ENCODE data around the gene HEATR5B.
A peak's percentile ranks its signal among the peaks of the same experiment; 100 is the strongest.

HEATR5B gene

DNA sequence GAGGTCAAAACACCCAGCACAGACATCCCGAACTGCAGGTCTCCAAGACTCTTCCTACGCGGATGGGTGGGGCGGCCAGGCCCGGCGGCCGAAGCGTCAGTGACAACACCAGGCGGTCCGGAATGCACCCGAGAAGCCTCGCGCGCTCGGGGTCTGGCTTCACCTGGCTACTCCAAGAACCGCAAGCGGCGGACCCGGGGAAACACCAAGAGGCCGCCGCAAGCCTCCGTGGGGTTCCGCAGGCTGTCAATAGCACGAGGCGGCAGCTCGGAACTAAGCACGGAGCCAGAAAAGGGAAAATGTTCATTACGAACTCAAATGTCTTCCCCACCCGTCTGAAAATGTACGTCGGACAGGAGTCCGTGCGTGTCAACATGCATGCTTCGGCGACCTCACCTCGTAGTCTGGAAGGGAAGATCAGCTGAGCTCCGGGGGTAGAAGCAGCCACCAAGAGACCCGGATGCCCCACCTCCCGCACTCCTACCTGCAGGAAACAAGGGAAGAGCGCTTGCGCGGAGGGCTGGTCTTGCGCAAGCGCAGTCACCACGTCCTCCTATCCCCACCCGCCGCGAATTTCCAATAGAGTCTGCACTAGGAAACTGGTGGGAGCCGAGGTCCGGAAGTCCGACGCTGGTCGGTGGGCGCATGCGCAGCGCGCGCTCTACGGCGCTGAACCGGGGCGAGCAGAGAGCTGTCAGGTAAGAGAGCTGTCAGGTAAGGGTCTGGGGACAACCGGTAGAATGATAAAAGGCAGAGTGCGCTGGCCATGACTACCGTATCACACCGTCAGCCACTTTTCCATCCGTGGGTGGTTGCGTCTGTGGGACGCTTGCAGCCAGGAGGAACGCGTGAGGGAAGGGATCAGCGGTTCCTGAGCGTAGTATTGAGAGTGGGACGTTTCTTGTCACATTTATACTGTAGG is at the start of gene HEATR5B, which contains the start of gene GPATCH11:
Gene HEATR5B, minus strand, starts transcription at position 500 of the 922 bp plus-strand sequence. CDS start 958 bp downstream, outside the sequence.
Gene GPATCH11, plus strand, starts transcription at position 646 of the 922 bp plus-strand sequence. CDS start 3,864 bp downstream, outside the sequence.
- peak; percentile 91 for DNase-seq

DNA sequence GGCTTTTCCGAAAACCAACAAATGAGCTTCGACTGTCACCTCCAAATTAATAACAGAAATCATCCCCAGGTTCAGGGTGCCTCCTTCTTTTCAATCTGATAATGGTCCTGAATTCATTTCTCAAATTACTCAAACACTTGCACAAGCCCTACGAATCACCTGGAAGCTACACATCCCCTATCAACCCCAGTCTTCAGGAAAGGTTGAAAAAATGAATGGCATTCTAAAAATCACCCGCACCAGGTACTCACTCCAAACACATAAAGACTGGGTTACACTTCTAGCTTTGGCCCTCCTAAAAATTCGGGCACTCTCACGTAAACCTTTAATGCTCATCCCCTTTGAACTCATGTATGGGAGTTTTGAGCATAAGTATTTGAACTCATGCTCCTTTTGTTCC is 48.7 kb upstream of the HEATR5B start:
- no peak for DNase-seq

DNA sequence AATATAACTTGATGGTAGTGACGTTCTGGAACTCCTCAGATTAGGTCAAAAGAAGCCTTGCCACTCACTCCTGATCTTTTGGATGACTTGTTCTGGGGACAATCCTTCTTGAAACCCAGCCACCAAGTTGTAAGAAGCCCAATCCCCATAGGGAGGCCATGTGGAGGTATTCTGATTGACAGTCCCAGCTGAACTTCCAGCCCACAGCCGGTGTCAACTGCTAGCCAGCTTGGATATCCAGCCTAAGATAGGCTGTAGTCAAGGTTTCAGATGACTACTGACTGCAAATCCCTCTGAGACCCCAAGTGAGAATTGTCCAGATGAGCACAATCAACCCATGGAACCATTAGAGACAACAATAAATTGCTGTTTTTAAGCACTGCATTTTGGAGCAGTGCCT is 41.2 kb upstream of the HEATR5B start:
- no peak for DNase-seq

DNA sequence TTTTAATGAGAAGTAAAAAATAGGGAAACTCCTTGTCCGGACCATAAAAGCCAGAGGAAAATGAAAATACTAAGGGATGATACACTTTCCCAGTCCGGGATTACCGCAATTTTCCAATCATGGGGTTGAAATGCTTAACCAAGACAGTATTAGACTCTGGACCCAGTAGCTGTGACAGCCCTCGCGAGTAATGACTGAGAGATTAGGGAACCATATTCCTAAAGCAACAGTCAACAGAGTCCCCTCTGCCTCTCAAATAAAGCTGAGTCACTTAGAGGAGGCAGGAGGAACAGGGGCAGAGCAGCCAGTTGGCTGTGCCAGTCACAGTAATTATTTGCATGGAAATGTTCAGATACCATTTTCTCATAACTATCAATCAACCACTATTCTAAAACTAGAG is 35.0 kb upstream of the HEATR5B start:
- DNase-seq = no peak

DNA sequence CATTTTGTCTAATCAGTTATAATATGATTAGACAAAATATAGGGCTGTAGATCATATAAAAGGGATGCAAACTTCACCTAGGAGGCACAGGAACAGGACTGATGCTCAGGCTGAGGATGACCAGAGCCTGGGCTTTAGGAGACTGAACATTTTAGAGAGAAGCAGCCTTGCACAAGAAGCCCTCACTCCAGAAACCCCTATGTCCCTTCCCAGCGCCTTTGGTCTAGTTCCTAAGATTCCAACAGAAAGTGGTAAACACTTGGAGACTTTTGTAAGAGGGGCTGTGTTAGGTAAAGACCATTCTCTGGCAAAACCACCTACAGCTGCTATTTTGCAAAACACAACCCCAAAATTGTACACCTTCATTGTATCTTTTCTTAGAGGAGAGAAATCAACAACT is 33.4 kb upstream of the HEATR5B start:
- DNase-seq = no peak

DNA sequence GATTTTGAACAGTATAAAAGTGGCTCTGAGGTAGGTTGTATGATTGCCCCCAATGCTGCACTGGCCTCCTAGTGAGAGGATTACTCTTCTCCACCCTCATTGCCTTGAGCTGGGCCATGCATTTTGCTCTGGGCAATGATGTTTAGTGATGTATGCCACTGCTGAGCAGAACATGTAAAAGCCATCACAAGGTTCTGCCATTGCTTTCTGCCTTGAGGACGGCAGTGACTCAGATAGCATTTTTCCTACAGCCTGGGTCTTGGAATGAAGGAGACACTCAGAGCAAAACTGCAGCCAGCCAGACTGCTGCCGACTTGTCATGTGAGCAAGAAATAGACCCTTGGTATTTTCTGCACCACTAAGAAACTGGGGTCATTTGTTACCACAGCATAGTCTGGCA is 27.8 kb upstream of the HEATR5B start:
- DNase-seq = no peak

DNA sequence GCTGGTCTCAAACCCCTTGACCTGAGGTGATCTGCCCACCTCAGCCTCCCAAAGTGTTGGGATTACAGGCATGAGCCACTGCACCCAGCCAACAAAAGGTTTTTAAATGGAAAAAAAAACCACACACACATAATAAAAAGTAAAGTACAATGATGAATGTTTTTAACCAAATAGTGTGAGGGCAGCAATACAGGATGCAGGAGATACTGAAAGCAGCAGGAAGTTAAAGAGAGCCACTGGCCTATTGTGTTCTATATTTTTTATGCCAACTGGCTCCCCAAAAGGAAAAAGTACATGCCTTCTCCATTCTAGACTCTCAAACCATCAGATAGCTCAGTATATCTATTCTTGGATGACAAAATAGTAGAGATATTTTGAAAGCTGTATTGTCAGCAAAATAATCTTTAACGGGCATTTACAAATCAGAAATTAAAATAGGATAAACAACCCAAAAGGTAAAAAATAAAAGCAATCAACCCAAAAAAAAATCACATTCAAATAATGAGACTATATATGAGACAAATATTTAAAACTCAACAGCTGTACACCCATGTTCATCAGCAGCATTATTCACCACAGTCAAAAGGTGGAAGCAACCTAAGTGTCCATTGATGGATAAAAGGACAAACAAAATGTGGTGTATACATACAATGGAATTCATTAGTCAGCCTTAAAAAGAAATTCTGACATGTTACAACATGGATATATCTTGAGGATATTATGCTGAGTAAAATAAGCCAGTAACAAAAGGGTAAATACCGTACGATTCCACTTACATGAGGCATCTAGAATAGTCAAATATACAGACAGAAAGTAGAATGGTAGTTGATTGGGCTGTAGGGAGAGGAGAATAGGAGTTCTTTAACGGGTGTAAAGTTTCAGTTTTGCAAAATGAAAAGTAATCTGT is 26.4 kb upstream of the HEATR5B start:
- no peak for DNase-seq

DNA sequence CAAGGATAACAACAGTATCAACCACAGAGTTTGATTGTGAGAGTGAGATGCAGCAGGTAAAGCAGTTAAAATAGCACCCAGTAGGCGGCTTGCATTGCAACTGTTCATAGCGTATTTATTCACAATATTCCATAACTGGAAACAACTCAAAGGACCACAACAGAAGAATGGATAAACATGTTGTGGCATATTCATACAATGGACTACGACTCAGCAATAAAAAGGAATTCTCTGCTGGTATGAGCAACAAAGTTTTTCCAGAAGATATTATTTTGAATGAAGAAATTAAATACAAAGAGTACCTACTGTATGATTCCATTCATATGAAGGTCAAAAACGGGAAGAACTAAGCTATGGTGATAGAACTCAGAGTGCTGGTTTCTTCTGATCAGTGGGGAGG is 25.4 kb upstream of the HEATR5B start:
- DNase-seq = no peak

DNA sequence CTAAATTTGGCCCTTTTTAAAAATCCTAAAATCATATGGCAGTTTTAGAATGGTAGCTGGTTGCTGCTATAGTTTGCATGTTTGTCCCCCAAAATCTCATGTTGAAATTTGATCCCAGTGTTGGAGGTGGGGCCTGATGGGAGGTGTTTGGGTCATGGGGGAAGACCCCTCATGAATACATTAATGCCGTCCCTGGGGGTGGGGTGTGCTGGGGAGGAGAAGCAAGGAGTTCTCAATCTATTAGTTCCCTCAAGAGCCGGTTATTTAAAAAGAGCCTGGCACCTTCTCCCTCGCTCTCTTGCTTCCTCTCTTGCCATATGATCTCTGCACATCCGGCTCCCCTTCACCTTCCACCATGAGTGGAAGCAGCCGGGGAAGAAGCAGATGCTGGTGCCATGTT is 21.0 kb upstream of the HEATR5B start:
- DNase-seq = no peak

DNA sequence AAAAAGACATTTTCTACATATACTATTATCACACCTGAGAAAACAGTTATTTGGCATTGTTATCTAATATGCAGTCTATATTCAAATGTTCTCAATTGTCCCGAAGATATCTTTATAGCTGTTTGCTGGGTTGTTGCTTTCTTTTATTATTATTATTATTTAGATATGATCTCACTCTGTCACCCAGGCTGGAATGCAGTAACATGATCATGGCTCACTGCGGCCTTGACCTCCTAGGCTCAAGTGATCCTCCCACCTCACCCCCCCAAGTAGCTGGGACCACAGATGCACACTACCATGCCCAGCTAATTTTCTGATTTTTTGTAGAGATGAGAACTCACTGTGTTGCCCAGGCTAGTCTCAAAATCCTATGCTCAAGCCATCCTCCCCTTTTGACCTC is 20.0 kb upstream of the HEATR5B start:
- DNase-seq = no peak

DNA sequence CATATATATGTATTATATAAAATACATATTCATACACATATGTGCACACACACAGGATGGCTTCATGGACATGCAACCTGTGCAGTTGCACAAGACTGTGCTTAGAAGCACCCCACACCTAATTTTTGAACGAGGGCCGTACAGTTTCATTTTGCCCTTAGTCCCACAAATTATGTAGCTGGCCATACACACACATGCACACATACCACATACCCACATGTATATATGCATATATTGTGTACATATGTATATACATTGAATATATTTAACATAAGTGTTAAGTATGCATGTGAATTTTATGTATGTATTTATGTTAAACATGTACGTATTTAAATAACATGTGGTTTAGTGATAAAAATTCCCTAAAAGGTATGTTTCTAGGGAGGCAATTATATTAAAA is 18.4 kb upstream of the HEATR5B start:
- no peak for DNase-seq

DNA sequence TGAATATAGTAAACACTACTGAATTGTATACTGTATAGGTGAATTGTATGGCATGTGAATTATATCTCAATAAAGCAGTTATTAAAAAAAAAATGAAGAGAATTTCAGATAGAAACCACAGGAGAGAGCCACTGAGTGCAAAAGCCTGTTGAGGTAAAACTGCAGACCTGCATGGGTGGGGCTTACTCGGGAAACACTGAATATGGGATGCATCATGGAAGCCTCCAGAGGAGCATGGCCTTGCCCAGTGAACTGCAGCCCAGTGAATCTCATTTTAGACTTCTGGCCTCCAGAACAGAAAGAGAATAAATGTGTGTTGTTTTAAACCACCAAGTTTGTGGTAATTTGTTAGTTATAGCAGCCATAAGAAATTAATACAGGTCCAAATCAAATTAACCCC is 15.9 kb upstream of the HEATR5B start:
- DNase-seq = no peak

DNA sequence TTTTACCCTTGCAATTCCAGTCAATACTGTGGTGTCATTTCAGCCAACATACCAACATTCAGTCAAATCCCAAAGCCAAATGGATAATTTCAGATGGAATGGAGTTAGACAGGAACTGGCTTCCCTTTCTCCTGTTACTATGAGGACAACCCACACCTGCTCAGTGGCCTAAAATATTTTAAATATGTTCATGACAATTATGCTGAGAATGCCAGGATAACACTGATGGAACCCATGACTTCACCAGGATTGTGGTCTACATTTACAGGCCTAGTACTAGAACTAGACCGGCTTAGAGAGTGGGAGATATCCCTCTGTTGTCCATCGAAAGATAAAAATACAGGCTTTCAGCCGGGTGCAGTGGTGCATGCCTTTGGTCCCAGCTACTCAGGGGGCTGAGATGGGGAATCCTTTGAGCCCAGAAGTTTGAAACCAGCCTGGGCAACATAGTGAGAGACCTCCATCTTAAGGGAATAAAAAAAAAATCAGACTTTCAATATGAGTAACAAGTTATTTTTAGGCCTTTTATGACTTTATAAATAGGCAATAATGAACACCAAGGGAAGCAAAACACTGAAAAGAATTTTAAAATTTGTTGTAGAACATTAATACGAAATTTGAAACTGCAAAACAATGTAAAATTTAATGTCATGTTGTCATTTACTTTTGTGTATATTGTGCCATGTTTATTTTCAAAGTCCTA is 14.4 kb upstream of the HEATR5B start:
- DNase-seq = no peak

DNA sequence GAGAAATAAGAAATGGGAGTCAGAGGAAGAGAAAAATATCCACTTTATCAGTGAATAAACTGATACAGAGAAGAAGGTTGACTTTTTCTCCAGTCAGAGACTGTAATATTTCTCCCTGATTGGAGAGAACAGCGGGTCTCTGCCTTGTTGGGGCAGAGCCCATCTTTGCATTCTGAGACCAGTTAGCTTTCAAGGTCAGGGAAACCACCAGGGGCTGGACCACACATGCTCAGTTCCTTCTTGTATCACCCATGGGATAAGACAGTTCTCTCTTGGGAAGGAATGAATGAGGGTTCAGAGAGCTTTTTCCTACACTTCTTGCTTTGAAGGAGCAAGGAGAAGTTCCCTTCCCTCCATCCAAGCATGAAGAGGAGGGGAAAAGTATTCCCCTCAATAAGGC is 12.4 kb upstream of the HEATR5B start:
- no peak for DNase-seq

DNA sequence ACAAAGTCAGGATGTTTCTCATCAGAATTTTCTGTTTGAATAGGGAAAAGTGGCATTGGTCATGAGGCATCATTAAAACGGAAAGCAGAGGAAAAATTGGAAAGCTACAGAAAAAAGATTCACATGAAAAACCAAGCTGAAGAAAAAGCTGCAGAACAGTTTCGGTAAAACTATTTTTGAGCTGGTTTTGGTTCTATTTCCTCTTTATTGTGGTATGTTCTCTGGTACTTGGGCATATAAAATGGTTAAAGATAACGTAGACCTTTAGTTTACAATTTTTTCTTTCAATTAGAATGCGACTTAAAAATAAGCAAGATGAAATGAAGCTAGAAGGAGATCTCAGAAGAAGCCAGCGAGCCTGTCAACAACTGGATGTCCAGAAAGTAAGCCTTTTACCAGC is 7.7 kb upstream of the HEATR5B start:
- no peak for DNase-seq

DNA sequence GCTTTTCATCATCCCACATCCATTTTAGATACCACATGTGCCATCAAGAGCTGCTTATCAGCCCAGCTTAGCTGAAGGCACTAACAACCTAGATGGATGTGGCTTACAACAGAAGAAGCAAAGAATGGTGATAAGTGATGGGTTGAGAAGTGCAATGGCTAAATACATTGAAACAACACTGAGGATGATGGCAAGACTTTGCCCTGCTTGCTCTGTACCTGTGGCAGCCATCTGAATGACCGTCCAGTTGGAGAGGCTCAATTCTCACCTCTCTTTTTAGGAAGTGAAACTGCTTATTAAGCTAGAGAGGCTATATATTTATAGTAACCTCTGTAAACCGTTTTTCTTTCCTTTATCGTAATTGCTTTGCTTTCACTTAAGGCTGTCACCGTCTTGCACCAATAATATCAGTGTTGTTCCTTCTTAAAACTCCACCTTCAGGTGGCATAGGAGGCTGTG is 5.9 kb upstream of the HEATR5B start:
- no peak for DNase-seq

DNA sequence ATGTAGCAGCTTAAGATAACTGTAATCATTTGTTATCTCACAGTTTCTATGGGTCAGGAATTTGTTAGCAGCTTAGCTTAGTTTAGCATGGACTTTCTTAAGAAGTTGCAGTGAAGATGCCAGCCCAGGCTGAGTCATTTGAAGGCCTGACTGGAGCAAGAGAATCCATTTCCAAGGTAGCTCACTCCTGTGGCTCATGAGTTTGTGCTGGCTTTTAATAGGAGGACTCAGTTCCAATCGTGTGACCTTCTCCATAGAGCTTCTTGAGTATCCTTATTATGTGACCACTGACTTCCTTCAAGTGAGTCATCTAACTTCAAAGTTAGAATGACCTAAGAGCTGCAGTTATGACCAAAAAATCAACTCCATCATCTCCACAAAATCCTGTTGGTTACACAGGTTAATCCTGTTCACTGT is 1.6 kb upstream of the HEATR5B start:
- no peak for DNase-seq

DNA sequence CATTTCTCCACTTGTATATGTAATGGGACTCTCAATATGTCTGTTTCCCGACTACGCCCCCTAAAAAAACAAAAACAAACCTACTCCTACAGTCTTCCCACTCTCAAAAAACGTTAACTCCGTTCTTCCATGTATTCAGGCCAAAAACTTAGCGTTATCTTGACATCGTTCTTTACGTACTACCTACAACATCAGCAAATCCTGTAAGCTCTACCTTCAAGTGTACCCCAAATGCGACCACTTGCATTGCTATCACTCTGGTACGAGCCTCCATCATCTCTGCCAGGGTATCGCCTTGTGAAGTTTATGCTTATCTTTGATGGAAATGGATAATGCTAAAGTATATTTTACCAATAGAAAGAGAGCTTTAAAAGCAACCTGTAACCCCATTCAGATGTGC is 625 bp upstream of the HEATR5B start:
- no peak for DNase-seq

DNA sequence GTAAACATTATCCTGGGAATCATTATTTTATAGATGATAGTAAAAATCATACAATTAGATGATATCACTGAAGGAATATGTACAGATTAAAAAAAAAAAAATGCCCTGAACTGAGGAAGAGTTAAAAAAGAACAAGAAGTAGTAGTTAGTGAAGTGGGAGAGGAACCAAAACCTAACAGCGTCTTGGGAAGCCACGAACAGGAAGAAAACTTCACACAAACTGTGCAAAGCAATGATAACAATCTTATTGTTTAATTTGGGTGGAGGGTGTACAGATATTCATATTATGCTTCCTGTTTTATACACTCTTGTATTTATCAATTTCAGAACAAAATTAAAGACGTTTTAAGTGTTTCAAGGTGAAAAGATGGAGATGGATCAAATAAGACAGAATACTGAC is 3.5 kb downstream of the HEATR5B start:
- no peak for DNase-seq

DNA sequence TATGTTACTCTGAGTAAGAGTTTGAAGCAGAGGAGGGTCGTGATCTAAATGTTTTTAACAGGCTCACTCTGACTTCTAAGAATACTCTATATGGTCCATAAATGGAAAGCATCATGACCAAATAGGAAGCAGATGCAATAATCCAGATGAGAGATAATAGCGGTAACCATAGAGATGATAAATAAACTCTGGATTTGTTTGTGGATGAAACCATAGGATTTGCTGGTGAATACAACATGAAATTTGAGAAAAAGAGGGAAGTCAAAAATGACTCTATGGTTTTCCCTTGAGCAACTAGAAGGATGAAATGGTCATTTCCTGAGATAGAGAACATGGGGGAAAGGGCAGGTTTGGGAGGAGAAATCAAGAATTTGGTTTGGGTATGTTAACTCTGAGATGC is 3.9 kb downstream of the HEATR5B start:
- DNase-seq = no peak

DNA sequence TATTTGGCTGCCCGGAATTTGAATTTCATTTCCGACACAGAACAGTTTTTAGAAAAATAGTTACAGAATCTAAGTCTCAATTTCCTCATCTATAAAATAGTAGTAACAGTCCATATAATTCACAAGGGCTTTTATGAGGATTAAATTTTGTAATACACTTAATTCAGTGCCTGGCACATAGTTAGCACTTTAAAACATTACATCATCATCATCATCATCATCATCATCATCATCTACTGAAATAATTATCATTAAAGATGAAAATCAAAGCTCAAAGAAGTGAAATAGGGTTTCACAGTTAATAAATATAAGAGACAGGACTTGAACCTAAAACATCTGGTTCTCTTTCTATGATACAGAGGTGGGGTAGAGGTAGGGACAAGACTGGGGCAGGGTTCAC is 13.2 kb downstream of the HEATR5B start:
- DNase-seq = no peak

DNA sequence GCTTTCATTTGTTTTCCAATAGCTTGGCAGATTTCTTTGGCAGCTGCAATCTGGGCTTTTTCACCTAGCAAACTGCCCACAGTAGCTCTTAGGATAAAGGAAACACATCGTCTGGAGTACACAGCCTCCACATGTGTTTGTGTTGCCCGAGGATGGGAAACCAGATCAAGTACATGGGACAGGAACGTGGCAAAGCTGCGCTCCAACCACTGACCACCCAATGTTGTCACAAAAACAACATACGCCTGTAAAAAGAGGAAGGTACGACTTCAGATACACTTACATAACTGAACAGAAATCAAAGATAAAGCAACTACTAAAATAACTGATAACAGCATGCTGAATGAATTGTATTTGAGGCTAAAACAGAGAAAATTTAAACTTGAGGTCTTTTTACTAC is 15.5 kb downstream of the HEATR5B start:
- DNase-seq = no peak

DNA sequence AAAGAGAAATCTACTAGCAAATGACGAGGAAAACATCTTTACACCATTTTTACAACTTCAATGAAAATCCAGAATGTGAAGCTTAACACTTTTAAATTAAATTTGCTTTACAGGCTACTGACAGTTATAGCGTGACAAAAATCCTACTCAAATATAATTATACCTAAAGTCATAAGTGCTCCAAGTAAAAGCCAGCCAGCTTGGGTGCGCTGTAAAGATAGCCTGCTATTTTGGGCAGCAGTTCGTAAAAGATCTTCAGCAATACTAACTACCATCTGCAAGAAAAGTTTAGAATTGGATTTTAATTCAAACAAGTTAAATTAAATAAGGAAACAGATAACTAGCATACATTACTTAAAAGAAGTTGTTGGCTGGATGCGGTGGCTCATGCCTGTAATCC is 22.4 kb downstream of the HEATR5B start:
- DNase-seq = no peak
